HEK293 (cell line): ENCODE results near the gene CENPB.

Experiments
- CTCF ChIA-PET: fragments of 350-600 bp; formaldehyde crosslinking; extraction: SDS; loops from one replicate; lab custom pipeline; 2021; ENCODE audit warnings: antibody characterized with exemption; lab: Yijun Ruan, JAX
- POLR2A ChIA-PET: fragments of 300-600 bp; formaldehyde crosslinking; extraction: SDS; loops from one replicate; lab custom pipeline; 2020; ENCODE audit warnings: antibody characterized with exemption, inconsistent platforms; lab: Yijun Ruan, JAX
- H3K27ac ChIP-seq: fragments of 200-500 bp; sonication (Bioruptor generic); 2 replicates; pipeline ENCODE4 v1.5.1; 2014; ENCODE audit warnings: low read depth, low read length, control low read depth, inconsistent platforms; ENCODE audit errors: extremely low read depth
- H3K36me3 ChIP-seq, 2 experiments: fragments of 200-500 bp in 1 of 2; sonication (Bioruptor generic) in 1 of 2; 1 replicate in 1 of 2; 2 replicates in 1 of 2; pipeline ENCODE4 v1.5.1; 2014 to 2017; ENCODE audit warnings: inconsistent platforms in 2 of 2, low read length in 2 of 2; ENCODE audit not compliant: control insufficient read depth in 2 of 2, insufficient read depth in 1 of 2
- H3K4me1 ChIP-seq: fragments of 200-500 bp; sonication (Bioruptor generic); 2 replicates; pipeline ENCODE4 v1.5.1; 2014; ENCODE audit warnings: mild to moderate bottlenecking, low read length, inconsistent platforms; ENCODE audit not compliant: control insufficient read depth, insufficient read depth
- H3K4me3 ChIP-seq: 2 replicates; pipeline ENCODE4 v1.5.1; 2011; ENCODE audit warnings: low read depth, mild to moderate bottlenecking, control low read depth, low read length, moderate library complexity
- H3K9me3 ChIP-seq: fragments of 200-500 bp; sonication (Bioruptor generic); 2 replicates; pipeline ENCODE4 v1.5.1; 2014; ENCODE audit warnings: low read depth, low read length, inconsistent platforms; ENCODE audit not compliant: control insufficient read depth, insufficient read depth
- CTCF ChIP-seq: fragments of 450-650 bp; formaldehyde crosslinking; IDR thresholded peaks from 2 replicates; pipeline ENCODE4 v1.5.1; 2016; ENCODE audit warnings: missing biosample characterization, missing genetic modification characterization
- KLF1 ChIP-seq: fragments of 450-650 bp; formaldehyde crosslinking; IDR thresholded peaks from 2 replicates; pipeline ENCODE4 v1.5.1; 2016; ENCODE audit warnings: missing biosample characterization, missing genetic modification characterization
- KLF9 ChIP-seq: fragments of 450-650 bp; formaldehyde crosslinking; IDR thresholded peaks from 2 replicates; pipeline ENCODE4 v1.5.1; 2016; ENCODE audit warnings: missing biosample characterization, missing genetic modification characterization, low read depth
- MZF1 ChIP-seq: fragments of 450-650 bp; formaldehyde crosslinking; IDR thresholded peaks from 2 replicates; pipeline ENCODE4 v1.5.1; 2017; ENCODE audit warnings: missing biosample characterization, missing genetic modification characterization, borderline replicate concordance
- PRDM1 ChIP-seq: fragments of 450-650 bp; formaldehyde crosslinking; IDR thresholded peaks from 2 replicates; pipeline ENCODE4; 2016; ENCODE audit warnings: missing biosample characterization, missing genetic modification characterization
- PRDM10 ChIP-seq: fragments of 450-650 bp; formaldehyde crosslinking; IDR thresholded peaks from 2 replicates; pipeline ENCODE4 v1.5.1; 2016; ENCODE audit warnings: missing biosample characterization, missing genetic modification characterization
- SP2 ChIP-seq: fragments of 450-650 bp; formaldehyde crosslinking; IDR thresholded peaks from 2 replicates; pipeline ENCODE4 v1.5.1; 2016; ENCODE audit warnings: missing biosample characterization, missing genetic modification characterization
- SP3 ChIP-seq: fragments of 450-650 bp; formaldehyde crosslinking; IDR thresholded peaks from 2 replicates; pipeline ENCODE4 v1.5.1; 2016; ENCODE audit warnings: missing biosample characterization, missing genetic modification characterization
- ZBTB17 ChIP-seq: fragments of 450-650 bp; formaldehyde crosslinking; IDR thresholded peaks from 2 replicates; pipeline ENCODE4 v1.5.1; 2016; ENCODE audit warnings: missing biosample characterization, missing genetic modification characterization
- ZBTB21 ChIP-seq: fragments of 450-650 bp; formaldehyde crosslinking; IDR thresholded peaks from 2 replicates; pipeline ENCODE4 v1.5.1; 2017; ENCODE audit warnings: missing biosample characterization, missing genetic modification characterization
- ZBTB8A ChIP-seq: fragments of 450-650 bp; formaldehyde crosslinking; IDR thresholded peaks from 2 replicates; pipeline ENCODE4 v1.5.1; 2016; ENCODE audit warnings: missing biosample characterization, missing genetic modification characterization
- ZNF132 ChIP-seq: fragments of 450-650 bp; formaldehyde crosslinking; IDR thresholded peaks from 2 replicates; pipeline ENCODE4 v1.5.1; 2017; ENCODE audit warnings: missing biosample characterization, missing genetic modification characterization, borderline replicate concordance
- ZNF280C ChIP-seq: fragments of 450-650 bp; formaldehyde crosslinking; IDR thresholded peaks from 2 replicates; pipeline ENCODE4 v1.5.1; 2016; ENCODE audit warnings: missing biosample characterization, missing genetic modification characterization
- ZNF335 ChIP-seq: fragments of 450-650 bp; formaldehyde crosslinking; conservative IDR thresholded peaks from 2 replicates; pipeline ENCODE4 v1.5.1; 2016; ENCODE audit warnings: missing biosample characterization, missing genetic modification characterization
- ZNF416 ChIP-seq: fragments of 450-650 bp; formaldehyde crosslinking; IDR thresholded peaks from 2 replicates; pipeline ENCODE4 v1.5.1; 2016; ENCODE audit warnings: missing biosample characterization, missing genetic modification characterization
- ZNF473 ChIP-seq: fragments of 450-650 bp; formaldehyde crosslinking; IDR thresholded peaks from 2 replicates; pipeline ENCODE4 v1.5.1; 2017; ENCODE audit warnings: missing biosample characterization, missing genetic modification characterization
- ZNF518A ChIP-seq: fragments of 450-650 bp; formaldehyde crosslinking; conservative IDR thresholded peaks from 2 replicates; pipeline ENCODE4 v1.5.1; 2016; ENCODE audit warnings: low read depth, missing biosample characterization, missing genetic modification characterization
- ZNF626 ChIP-seq: fragments of 450-650 bp; sonication (Bioruptor Pico); formaldehyde crosslinking; IDR thresholded peaks from 2 replicates; pipeline ENCODE4 v1.5.1; 2018; ENCODE audit warnings: missing biosample characterization, missing genetic modification characterization, inconsistent platforms
- ZNF629 ChIP-seq: fragments of 450-650 bp; formaldehyde crosslinking; IDR thresholded peaks from 2 replicates; pipeline ENCODE4 v1.5.1; 2017; ENCODE audit warnings: missing biosample characterization, missing genetic modification characterization
- ZNF639 ChIP-seq: fragments of 450-650 bp; formaldehyde crosslinking; IDR thresholded peaks from 2 replicates; pipeline ENCODE4 v1.5.1; 2016; ENCODE audit warnings: missing biosample characterization, missing genetic modification characterization
- ZNF707 ChIP-seq: fragments of 450-650 bp; formaldehyde crosslinking; IDR thresholded peaks from 2 replicates; pipeline ENCODE4 v1.5.1; 2016; ENCODE audit warnings: missing biosample characterization, missing genetic modification characterization
- ZNF768 ChIP-seq: fragments of 450-650 bp; formaldehyde crosslinking; IDR thresholded peaks from 2 replicates; pipeline ENCODE4 v1.5.1; 2018; ENCODE audit warnings: missing biosample characterization, mild to moderate bottlenecking, missing genetic modification characterization

CENPB gene

GRCh38 chr20:3788685-3789155 is 2.2 kb upstream of the CENPB start:
- Histone ChIP-seq H3K4me3 (no peak overlapping the region), H3K9me3 (no peaks in the 10 kb centered on the region), H3K36me3 (peaks cover 0 to 18% of the 10 kb centered on the region in 2 experiments; a peak in 2 of 3 replicates), H3K27ac (no peak overlapping the region), H3K4me1 (peaks cover 17% of the 10 kb centered on the region; the same call in 1 of the 2 replicates)
- CTCF ChIA-PET: interaction anchor here (0.9 to 10.3 kb wide), 8 partner anchors 23 to 296 kb away, joined by 4 to 142 read pairs (median 5); partner anchors contain the start of gene AP5S1
- POLR2A ChIA-PET: interaction anchor here (0.5 to 0.9 kb wide), 2 partner anchors 9 to 29 kb away, joined by 4 read pairs; no protein-coding TSS in a partner anchor
- TF ChIP-seq ZNF518A (tag by site-specific recombination): no peak
- TF ChIP-seq ZNF335: peak; percentile 88
- no peak for TF ChIP-seq ZNF416
- peak; percentile 64 for TF ChIP-seq SP3 (tag by site-specific recombination)
- TF ChIP-seq SP2 (tag by site-specific recombination): 0 out of 2 replicates have a peak, but pooled peaks have one; percentile 8
- no peak for TF ChIP-seq ZNF626 (tag by site-specific recombination)
- no peak for TF ChIP-seq KLF1
- peak; percentile 65 for TF ChIP-seq ZBTB21 (tag by site-specific recombination)
- peak; percentile 67 for TF ChIP-seq ZNF639
- no peak for TF ChIP-seq ZNF132 (tag by site-specific recombination)
- no peak for TF ChIP-seq CTCF (tag by site-specific recombination)
- no peak for TF ChIP-seq ZNF768 (tag by site-specific recombination)
- TF ChIP-seq PRDM10 (tag by site-specific recombination): peak; percentile 63
- TF ChIP-seq ZNF629: peak; percentile 71
- peak; percentile 88 for TF ChIP-seq KLF9
- no peak for TF ChIP-seq ZNF473
- no peak for TF ChIP-seq ZNF707
- peak; percentile 35; the same call in 1 of the 2 replicates for TF ChIP-seq ZBTB8A (tag by site-specific recombination)
- TF ChIP-seq ZNF280C (tag by site-specific recombination): no peak
- no peak for TF ChIP-seq MZF1 (tag by site-specific recombination)
- TF ChIP-seq PRDM1: peak; percentile 99
- peak; percentile 66; the same call in 1 of the 2 replicates for TF ChIP-seq ZBTB17 (tag by site-specific recombination)
